NOMO-1 (cell line): ENCODE results near the gene ELOA.
"Not testable (repeated sequence)": the region's sequence is repeated elsewhere in the genome, so short reads cannot be mapped to it uniquely, and the experiment has no call there.

Experiments used
- DNase-seq, 2 experiments: peaks; one replicate each; lab custom pipeline; 2025; ENCODE audit not compliant: unreplicated experiment in 2 of 2; lab: John Stamatoyannopoulos, UW

Gene ELOA

DNA sequence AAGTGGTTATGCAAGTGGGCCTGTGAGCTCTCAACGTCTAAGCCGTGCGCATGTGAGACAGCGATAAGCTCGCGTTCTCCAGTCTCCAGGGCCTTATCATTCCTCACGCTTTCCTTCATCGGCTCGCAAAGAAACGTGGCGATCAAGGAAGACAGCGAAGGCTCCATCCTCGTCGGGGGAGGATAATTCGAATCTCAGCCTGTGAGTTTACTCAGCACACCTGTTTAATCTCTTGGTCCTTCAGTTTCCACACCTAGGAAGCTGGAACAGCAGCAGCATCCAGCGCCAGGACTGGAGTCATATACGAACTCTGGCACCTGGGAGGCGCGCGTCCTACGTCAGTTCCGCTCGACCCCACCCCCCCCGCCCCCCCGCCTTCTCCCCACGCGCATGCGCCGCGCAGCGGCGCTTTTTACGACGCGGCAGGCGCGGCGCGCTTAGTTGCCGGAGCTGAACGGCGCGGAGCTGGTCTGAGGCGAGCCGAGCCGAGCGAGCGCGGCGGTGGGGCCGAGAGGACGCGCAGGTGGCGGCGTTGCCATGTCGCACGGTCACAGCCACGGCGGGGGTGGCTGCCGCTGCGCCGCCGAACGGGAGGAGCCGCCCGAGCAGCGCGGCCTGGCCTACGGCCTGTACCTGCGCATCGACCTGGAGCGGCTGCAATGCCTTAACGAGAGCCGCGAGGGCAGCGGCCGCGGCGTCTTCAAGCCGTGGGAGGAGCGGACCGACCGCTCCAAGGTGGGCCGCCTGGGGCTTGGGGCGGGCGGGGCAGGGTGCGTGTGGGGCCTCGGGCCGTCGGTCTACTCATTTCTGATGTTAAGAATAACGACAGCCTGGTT, 34.9 kb downstream of the ELOA start, which contains the start of gene PITHD1:
PITHD1 (plus strand) TSS at position 440 of the 836 bp plus-strand sequence; CDS start at position 538, 98 bp downstream.
- DNase-seq = peak; percentile 80 to 81

DNA sequence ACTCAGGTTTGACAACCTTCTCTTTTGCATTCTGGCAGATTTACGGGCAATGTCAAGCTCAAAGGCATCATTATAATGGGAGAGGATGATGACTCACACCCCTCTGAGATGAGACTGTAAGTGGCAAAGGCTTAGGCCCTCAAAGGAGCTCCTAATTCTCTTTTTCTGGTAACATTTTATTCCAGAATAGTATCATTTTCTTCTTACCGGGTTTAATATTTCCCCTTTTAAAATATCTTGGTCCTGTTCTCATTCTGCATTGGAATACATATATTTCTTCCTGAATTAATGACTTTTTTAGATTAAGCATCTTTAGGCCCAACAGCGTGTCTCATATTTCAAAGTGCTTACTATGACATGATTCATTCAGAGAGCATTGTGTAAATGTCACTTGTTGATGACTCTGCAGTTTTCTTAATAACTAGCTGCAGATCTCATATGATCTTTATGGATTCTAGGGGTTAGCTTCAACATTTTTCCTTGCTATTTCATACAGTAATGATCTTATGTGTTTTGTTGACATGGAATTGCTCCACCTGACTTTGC, 36.6 kb downstream of the ELOA start:
- no peak for DNase-seq

- DNase-seq = not testable (repeated sequence)
Measured at GRCh38 chr1:23783141-23783540, 39.9 kb downstream of the ELOA start.

GRCh38 chr1:23784846-23785245, 41.6 kb downstream of the ELOA start:
- no peak for DNase-seq

DNA sequence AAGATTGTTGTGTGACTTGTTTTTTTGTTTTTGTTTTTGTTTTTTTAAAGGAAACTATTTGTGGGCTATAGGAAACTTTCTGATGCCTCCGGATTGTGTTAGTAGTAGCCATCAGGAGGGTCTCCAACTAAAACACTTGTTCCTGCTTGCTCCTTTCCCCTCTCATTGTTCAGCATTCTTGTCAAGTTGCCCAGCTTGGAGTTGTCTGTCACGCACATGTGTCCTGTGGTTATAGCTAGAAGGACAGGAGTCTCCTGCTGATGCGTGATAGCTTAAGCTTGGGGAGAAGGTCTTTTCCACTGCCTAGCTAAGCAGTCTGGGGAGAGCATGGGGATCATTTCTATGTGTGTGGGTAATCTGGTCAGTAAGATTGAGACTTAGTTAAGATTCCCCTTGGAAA, 44.4 kb downstream of the ELOA start:
- no peak for DNase-seq

DNA sequence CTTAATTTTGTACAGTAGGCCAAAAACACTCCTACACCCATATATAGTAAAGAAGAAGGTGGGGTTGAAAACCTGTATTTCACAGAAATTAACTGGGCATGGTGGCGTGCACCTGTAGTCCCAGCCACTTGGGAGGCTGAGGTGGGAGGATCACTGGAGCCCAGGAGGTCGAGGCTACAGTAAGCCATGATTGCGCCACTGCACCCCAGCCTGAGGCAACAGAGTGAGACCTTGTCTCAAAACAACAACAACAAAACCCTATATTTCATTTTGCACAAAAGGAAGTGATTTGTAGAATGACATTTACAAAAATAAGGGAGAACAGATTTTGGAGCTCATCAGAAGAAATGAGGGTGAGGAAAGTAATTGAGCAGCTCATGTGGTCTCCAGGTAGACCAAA, 45.4 kb downstream of the ELOA start:
- DNase-seq = no peak

DNA sequence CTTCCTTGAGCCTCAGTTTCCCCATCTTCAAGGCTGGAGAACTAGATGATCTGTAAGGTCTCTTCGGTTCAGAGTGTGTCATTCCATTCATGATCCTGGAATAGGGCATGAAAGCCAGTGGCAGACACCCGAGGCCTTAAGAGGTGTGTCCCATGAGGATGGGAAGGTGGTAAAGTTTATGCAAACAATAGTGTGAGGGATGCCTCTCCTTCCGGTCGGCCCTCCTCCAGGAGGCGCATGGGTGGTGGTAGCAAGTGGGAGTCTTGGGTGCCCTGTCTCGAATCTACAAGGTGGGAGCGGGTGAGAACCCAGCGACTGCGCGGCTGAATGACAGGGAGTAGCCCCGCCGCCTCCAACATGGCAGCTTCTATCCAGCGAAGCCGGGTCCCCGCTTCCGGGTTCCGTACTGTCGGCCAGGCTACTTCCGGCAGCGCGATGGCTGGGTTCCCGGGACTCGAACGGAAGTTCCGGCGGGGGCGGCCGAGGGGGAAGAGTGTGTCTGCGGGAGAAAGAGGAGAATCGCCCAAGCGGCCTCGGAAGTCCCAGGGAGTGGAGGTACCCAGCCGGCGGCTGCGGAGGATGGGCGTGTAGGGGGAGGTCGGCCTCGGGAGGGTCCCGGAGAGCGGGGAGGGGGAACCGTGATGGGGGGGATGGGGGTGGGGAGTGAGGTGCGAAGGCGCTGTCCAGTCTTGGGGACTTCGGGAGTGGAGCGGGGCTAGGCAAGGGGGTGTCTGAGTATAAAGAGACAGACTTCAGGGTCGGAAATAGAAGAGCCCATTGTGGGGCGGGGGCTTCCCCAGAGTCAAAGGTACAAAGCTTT, 47.6 kb downstream of the ELOA start, which contains the start of gene LYPLA2:
LYPLA2 (plus strand) TSS at position 450 of the 820 bp plus-strand sequence. CDS start 1,538 bp downstream, outside the sequence.
- DNase-seq = peak; percentile 77 to 84

GRCh38 chr1:23791516-23792047, 48.3 kb downstream of the ELOA start:
- DNase-seq = no peak

- no peak for DNase-seq
Measured at GRCh38 chr1:23792151-23792945, 49.1 kb downstream of the ELOA start.

DNA sequence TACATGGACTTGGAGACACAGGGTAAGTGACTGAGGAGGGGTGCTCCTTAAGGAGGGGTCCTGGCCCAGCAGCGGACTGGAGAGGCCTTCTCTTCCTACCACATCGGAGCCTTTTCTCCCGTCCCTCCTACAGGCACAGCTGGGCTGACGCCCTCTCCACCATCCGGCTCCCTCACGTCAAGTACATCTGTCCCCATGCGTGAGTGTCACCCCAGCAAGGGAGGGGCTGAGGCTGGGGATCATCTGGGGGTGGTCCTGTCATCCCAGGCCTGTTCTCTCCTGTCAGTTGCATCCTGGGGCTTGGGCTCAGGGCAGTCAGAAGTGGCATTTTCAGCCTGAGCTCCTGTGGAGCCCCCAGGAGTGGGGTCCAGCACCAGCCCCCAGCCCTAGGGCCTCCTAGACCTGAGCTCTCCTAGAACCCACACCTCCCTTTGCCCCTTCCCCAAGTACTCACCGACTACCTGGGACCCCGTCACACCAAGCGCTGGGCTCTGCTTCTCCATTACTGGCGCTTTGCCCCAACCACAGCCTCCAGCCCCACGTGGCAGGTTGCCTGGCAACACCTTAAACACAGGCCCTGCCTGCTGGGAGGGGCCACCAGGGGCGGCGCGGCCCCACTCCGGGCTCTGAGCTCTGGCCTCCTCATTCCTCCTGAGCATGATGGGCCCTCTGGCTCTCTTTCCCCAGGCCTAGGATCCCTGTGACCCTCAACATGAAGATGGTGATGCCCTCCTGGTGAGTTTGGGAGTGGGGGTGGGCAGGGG, 49.9 kb downstream of the ELOA start:
- DNase-seq = peak; percentile 66 to 68

DNA sequence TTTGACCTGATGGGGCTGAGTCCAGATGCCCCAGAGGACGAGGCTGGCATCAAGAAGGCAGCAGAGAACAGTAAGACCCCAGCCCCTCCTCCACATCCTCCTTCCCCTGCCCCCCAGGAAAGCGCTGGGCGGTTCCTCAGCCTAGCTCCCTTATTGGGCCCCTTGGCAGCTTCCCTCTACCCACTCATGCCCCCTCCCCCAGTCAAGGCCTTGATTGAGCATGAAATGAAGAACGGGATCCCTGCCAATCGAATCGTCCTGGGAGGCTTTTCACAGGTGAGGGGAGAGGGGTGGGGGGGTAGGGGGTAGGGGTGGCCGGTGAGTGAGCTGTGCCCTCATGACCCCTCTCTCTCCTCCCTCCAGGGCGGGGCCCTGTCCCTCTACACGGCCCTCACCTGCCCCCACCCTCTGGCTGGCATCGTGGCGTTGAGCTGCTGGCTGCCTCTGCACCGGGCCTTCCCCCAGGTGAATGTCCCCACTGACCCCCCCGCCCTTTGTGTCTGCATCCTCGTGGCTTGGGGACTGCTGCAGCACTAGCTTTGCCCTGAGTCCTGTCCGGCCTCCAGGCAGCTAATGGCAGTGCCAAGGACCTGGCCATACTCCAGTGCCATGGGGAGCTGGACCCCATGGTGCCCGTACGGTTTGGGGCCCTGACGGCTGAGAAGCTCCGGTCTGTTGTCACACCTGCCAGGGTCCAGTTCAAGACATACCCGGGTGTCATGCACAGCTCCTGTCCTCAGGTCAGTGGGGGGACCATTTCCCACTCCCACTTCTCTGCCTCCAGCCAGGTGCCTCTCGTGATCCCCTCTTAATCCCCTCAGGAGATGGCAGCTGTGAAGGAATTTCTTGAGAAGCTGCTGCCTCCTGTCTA, 50.8 kb downstream of the ELOA start:
- DNase-seq = no peak

- DNase-seq = not testable (repeated sequence)
Measured at GRCh38 chr1:23794732-23795182, 51.5 kb downstream of the ELOA start.

DNA sequence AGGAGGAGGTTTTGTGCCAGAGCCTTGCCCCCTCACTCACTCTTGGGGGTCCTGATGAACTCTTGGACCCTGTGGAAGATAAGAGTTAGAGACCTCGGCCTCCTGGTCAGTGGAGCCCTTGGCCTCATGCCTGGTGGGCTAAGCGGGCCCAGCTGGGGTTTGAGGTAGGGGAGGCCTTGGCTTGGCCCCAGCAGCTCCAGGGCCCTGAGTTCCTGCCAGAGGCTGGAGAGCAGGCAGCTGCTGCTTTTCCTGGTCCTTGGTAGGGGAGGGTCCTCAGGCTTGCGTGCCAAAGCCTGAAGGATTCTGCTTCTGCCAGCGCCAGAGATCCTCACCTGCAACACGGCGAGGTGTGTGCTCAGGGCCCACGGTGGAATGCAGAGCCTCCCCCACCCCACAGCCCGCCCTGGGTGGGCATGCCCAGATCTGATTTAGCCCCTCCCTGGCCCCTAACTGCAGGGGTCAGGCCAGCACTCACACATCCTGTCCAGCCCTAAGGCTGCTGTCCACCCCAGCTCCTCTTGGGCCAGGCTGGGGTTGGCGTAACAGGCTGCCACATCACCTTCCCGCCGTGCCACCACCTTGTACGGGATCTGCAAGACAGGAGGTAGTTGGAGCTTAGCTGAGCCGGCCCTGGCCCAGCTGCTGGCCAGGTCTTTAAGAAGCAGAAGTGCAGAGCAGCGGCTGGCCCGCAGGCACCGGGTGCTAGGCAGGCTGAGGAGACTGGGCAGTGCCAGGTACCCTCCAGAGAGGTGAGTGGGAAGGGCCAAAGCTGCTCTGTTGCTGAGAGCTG, 52.6 kb downstream of the ELOA start:
- DNase-seq = no peak

DNA sequence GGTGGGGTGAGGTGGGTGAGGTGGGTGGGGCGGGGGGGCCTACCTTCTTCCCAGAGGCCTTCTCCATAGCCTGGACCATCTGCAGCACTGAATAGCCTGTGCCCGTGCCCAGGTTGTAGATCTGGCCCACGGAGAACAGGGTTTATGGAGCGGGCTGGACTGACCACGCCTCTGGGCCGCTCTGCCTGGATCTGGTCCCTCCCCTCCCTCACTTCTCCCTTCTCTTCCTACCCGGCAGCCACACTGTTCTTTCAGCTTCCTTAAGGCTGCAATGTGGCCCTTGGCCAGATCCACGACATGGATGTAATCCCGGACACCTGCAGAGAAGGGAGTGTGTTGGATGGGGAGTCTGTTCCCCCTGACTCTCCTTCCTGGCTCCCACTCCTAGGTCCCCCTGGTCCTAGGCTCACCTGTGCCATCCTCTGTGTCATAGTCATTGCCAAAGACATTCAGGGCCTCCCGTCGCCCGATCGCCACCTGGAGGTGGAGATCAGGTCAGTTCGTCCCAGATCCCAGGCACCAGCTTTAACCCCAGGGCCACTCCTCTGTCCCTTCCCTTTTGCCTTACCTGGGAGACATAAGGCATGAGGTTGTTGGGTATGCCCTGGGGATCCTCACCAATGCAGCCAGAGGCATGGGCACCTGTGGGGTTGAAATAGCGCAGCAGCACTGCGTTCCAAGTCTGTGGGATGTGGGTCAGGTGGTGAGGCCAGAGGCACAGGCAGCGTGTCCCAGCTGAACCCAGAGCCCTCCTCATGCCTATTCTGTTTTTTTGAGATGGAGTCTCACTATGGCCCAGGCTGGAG, 53.4 kb downstream of the ELOA start:
- no peak for DNase-seq

DNA sequence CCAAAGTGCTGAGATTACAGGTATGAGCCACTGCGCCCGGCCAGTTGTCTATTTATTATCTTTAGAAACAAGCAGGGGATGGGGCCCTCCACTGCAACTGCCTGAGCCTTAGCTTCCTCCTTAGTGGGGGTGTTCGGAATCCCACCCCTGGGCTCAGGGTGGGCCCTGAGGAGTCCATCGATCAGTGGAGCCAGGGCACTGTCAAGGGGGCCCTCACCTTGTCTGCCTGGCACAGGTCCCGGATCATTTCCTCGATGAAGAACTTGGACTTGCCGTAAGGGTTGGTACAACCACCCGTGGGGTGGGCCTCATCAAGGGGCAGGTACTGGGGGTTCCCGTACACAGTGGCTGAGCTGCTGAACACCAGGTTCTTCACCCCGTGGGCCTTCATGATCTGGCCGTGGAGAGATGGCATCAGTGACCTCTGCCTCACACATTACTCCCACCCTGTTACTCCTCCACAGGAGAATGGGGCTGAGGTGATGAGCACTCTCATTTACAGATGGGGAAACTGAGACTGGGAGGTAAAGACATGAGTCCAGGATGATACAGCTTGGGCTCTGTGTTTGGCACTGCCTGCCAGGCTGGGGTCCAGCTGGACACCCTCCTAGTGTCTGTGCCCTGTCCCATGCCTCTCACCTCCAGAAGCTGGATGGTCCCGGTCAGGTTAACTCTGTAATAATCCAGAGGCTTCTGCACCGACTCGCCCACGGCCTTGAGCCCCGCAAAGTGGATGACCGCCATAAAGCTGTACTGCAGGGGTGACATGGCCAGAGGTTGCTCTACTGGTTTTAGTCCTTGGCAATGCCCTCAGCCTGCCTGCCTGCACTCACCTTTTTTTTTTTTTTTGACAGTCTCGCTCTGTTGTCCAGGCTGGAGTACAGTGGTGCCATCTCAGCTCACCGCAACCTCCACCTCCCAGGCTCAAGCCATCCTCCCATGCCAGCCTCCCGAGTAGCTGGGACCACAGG, 54.5 kb downstream of the ELOA start:
- DNase-seq = no peak

DNA sequence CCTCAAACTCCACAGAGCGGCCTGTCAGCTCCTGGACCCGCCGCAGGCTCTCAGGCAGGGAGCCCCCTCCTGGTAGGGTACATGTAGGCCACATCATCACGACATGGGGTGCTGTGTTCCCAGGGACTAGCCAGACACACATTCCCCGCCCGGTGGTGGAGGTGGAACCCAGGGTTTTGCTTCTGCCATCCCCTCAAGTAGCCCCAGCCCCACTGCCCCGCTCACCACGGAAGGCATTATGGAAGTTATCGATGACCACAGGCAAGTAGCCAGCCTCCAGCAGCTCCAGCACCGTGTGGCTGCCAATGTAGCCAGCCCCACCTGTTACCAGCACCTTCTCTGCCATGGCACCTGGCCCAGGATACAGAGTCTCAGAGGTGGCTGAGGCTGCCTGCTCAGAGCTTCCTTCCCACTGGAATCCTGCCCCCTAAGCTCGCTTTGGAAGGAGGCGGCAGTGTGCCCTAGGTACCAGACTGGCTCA, 55.4 kb downstream of the ELOA start:
- no peak for DNase-seq
